Endodermal cell (in vitro differentiated cells): ENCODE data around the gene MADCAM1. TPM values are rescaled to one million over a fixed set of nuclear protein-coding genes. Genes with fewer than 3 reads are reported as not detected.

Experiments used
- DNase-seq: peaks from one replicate; pipeline ENCODE4 v3.0.0-alpha.2; 2017
- H3K27ac ChIP-seq: 2 replicates; pipeline ENCODE4 v1.5.1; 2013; ENCODE audit warnings: mild to moderate bottlenecking, low read depth, low read length, moderate library complexity
- H3K27me3 ChIP-seq: 2 replicates; pipeline ENCODE4 v1.6.1; 2013; ENCODE audit warnings: mild to moderate bottlenecking, low read length, moderate library complexity; ENCODE audit not compliant: insufficient read depth, control insufficient read depth, poor library complexity, severe bottlenecking
- H3K36me3 ChIP-seq: 2 replicates; pipeline ENCODE4 v1.7.0; 2013; ENCODE audit warnings: mild to moderate bottlenecking, low read length, moderate library complexity; ENCODE audit not compliant: control insufficient read depth, insufficient read depth
- H3K4me1 ChIP-seq: one replicate; pipeline ENCODE4 v1.7.0; 2013; ENCODE audit warnings: low read length; ENCODE audit not compliant: control insufficient read depth, insufficient read depth
- H3K4me3 ChIP-seq: 2 replicates; pipeline ENCODE4 v1.5.1; 2013; ENCODE audit warnings: mild to moderate bottlenecking, low read length, moderate library complexity
- H3K9ac ChIP-seq: 2 replicates; pipeline ENCODE4 v1.6.1; 2013; ENCODE audit warnings: mild to moderate bottlenecking, low read length, moderate library complexity; ENCODE audit not compliant: poor library complexity, severe bottlenecking; ENCODE audit errors: extremely low read depth
- H3K9me3 ChIP-seq: 2 replicates; pipeline ENCODE4 v1.6.1; 2013; ENCODE audit warnings: mild to moderate bottlenecking, low read length, moderate library complexity; ENCODE audit not compliant: control insufficient read depth
- H3K27ac Mint-ChIP-seq: 2 replicates; pipeline ENCODE4 v1.8.0; 2020; ENCODE audit warnings: mixed read lengths
- H3K27me3 Mint-ChIP-seq: 2 replicates; pipeline ENCODE4 v1.8.0; 2021; ENCODE audit warnings: mild to moderate bottlenecking, mixed read lengths; ENCODE audit not compliant: insufficient read depth
- H3K36me3 Mint-ChIP-seq: 2 replicates; pipeline ENCODE4 v1.8.0; 2020; ENCODE audit warnings: low read depth, mixed read lengths
- H3K4me1 Mint-ChIP-seq: 2 replicates; pipeline ENCODE4 v1.8.0; 2020; ENCODE audit warnings: mixed read lengths
- H3K4me3 Mint-ChIP-seq: 2 replicates; pipeline ENCODE4 v1.8.0; 2020; ENCODE audit warnings: mild to moderate bottlenecking, moderate library complexity, mixed read lengths
- H3K9me3 Mint-ChIP-seq: 2 replicates; pipeline ENCODE4 v1.8.0; 2020; ENCODE audit warnings: mild to moderate bottlenecking, mixed read lengths
- WGBS, 2 experiments: methylation state at CpG; one replicate each; pipeline versions ENCODE4 v1.1.5 to v1.1.7; 2013; ENCODE audit warnings: missing lambda C conversion rate in 2 of 2, mixed read lengths in 1 of 2; ENCODE audit not compliant: insufficient coverage in 1 of 2, insufficient read length in 1 of 2; 5-methylcytosine and 5-hydroxymethylcytosine counted together
- total RNA-seq, 2 donors: library from RNA; stranded (reverse); fragmentation: NEBNext Ultra II Directional in 1 of 2; extraction: Animal tissue kit (Norgen Biotek cat#: 25700) in 1 of 2; gene quantifications; 2 replicates in 1 of 2; 3 replicates in 1 of 2; pipeline ENCODE4 v1.2.1, GENCODE V29; 2021
- TF ChIP-seq, protein P1 (sequence below): fragments of 200-600 bp; sonication (generic); conservative IDR thresholded peaks from 2 replicates; pipeline ENCODE4 v1.5.0; 2021; ENCODE audit warnings: antibody characterized with exemption, mild to moderate bottlenecking

Gene MADCAM1
- total RNA-seq, 2 donors from 2014 or later = 0.46 to 1.5 TPM

DNA sequence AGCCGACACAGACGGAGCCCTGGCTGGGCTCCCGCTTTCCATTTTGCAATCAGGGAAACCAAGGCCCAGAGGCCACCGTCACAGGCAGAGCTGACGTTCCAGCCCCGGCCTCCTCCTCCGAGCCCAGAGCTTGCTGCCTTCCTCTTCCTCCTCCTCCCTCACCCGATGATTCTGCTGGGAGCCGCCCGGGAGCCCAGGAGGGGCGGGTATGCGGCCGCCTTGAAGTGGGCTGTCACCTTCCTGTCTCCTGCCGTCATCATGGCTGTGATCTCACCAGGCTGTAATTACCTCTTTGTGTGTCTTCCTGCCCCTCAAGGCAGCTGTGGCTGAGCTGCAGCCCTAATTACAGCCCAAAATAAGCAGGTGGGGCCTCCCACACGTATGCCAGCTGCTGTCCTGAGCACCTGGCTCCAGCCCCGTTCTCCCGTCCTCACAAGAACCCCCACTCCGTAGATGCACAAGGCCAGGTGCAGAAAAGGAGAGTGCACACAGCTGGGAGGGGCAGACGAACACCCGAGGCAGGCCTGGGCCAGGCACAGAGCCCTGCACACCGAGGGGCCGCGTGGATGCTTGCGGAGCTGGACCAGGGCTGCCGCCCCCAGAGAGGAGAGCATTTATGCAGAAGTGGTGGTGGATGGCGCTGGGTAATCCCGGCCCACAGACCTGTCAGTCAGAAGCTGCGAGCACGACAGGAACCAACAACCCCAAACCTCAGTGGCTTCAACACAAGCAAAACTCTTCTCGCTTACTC, 15.0 kb downstream of the MADCAM1 start:
- H3K4me1 Mint-ChIP-seq = peaks cover 15% of the 10 kb centered on the region
- Histone ChIP-seq H3K4me1 (peaks cover 6% of the 10 kb centered on the region), H3K27me3 (no peaks in the 10 kb centered on the region), H3K36me3 (peaks cover 5% of the 10 kb centered on the region), H3K4me3 (no peak overlapping the region), H3K27ac (peak overlapping the region; percentile 90), H3K9me3 (no peaks in the 10 kb centered on the region), H3K9ac (peak overlapping the region; percentile 53)
- H3K9me3 Mint-ChIP-seq = no peaks in the 10 kb centered on the region
- peaks cover 17% of the 10 kb centered on the region for H3K27me3 Mint-ChIP-seq
- peaks cover 21% of the 10 kb centered on the region for H3K36me3 Mint-ChIP-seq
- peak overlapping the region; percentile 91 for H3K27ac Mint-ChIP-seq
- H3K4me3 Mint-ChIP-seq = peak overlapping the region; percentile 42
- TF ChIP-seq, protein P1, sequence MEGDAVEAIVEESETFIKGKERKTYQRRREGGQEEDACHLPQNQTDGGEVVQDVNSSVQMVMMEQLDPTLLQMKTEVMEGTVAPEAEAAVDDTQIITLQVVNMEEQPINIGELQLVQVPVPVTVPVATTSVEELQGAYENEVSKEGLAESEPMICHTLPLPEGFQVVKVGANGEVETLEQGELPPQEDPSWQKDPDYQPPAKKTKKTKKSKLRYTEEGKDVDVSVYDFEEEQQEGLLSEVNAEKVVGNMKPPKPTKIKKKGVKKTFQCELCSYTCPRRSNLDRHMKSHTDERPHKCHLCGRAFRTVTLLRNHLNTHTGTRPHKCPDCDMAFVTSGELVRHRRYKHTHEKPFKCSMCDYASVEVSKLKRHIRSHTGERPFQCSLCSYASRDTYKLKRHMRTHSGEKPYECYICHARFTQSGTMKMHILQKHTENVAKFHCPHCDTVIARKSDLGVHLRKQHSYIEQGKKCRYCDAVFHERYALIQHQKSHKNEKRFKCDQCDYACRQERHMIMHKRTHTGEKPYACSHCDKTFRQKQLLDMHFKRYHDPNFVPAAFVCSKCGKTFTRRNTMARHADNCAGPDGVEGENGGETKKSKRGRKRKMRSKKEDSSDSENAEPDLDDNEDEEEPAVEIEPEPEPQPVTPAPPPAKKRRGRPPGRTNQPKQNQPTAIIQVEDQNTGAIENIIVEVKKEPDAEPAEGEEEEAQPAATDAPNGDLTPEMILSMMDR = no peak
- WGBS, 2 experiments = 33 to 38% methylated on average over 17 to 30 of the region's 30 CpGs
- peak; percentile 88 for DNase-seq

DNA sequence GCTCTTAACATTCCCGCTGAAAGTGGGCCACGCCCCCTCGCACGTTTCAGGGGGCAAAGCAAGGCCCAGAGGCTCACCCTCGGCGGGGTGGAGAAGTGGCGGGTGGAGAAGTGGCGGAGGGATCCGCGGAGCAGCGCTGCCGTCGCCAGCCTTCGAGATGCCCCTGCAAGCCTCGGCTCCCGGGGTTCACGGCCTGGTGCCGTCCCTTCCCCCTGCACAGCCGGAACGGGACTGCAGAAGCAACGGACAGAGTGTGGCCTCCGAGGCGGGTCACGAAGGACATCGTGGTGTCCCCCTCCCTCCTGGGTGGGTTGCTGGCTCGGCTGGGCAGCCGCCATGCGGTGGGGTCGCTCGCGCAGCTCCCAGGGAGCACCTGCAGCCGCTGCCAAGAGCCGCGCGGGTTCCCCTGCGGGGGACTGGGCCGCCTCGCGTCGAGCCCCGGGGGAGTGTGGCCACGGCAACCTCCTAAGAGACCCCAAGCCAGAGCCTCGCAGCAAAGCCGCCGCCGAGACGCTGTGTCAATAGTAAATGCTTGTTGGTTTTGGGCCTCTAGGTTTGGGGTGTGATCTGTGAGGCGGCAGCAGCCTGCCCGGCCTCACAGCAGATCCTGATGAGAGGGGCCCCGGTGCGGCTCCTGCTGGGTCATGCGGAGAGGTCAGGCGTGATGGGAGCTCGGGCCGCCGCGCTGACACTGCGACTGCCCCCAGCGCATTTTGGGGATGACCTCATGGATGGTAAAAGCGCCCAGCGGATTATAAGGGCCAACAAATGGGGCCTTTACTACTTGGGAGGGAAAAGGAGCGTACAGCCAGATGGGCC, 16.5 kb downstream of the MADCAM1 start:
- no peaks in the 10 kb centered on the region for H3K27me3 ChIP-seq
- peak overlapping the region; percentile 63 for H3K27ac ChIP-seq
- no peaks in the 10 kb centered on the region for H3K9me3 ChIP-seq
- H3K9ac ChIP-seq = no peak overlapping the region
- Mint-ChIP-seq H3K27ac (no peak overlapping the region), H3K27me3 (peaks cover 21% of the 10 kb centered on the region), H3K9me3 (no peaks in the 10 kb centered on the region), H3K4me1 (peaks cover 15% of the 10 kb centered on the region), H3K36me3 (peaks cover 21% of the 10 kb centered on the region), H3K4me3 (no peak overlapping the region)
- H3K36me3 ChIP-seq = peaks cover 5% of the 10 kb centered on the region
- no peak overlapping the region for H3K4me3 ChIP-seq
- DNase-seq = peak; percentile 76
- TF ChIP-seq, protein P1 = no peak
- WGBS, 2 experiments = 76 to 82% methylated on average over 45 to 62 of the region's 62 CpGs
- H3K4me1 ChIP-seq = peaks cover 6% of the 10 kb centered on the region

DNA sequence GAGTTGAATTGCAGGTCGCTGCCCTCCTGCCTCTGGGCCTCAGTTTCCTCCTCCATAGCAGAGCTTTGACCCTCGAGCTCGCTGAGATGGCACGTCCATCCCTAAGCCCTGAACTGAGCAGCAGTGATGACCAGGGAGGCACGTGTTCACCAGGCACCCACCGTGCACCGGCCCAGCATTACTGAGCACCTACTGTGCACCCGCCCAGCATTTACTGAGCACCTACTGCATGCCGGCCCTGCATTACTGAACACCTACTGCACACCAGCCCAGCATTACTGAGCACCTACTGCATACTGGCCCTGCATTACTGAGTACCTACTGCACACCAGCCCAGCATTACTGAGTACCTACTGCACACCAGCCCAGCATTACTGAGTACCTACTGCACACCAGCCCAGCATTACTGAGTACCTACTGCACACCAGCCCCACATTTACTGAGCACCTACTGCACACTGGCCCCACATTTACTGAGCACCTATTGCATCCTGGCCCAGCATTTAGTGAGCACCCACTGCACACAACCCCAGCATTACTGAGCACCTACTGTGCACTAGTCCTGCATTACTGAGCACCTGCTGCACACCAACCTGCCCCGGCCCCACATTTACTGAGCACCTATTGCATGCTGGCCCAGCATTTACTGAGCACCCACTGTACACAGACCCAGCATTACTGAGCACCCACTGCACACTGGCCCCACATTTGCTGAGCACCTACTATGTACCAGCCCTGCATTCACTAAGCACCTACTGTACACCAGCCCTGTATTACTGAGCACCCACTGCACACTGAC, 17.3 kb downstream of the MADCAM1 start:
- no peaks in the 10 kb centered on the region for H3K9me3 Mint-ChIP-seq
- peaks cover 6% of the 10 kb centered on the region for H3K4me1 ChIP-seq
- H3K27me3 ChIP-seq = no peaks in the 10 kb centered on the region
- H3K4me1 Mint-ChIP-seq = peaks cover 11% of the 10 kb centered on the region
- peaks cover 21% of the 10 kb centered on the region for H3K27me3 Mint-ChIP-seq
- no peak overlapping the region for H3K27ac Mint-ChIP-seq
- DNase-seq = no peak
- peak overlapping the region; percentile 63 for H3K27ac ChIP-seq
- H3K4me3 Mint-ChIP-seq = no peak overlapping the region
- H3K4me3 ChIP-seq = no peak overlapping the region
- TF ChIP-seq, protein P1 = no peak
- WGBS, 2 experiments = 92 to 97% methylated on average over 8 to 10 of the region's 10 CpGs
- peaks cover 5% of the 10 kb centered on the region for H3K36me3 ChIP-seq
- H3K36me3 Mint-ChIP-seq = peaks cover 19% of the 10 kb centered on the region
- no peaks in the 10 kb centered on the region for H3K9me3 ChIP-seq
- no peak overlapping the region for H3K9ac ChIP-seq
